Activated CD8-positive, alpha-beta T cell treated with anti-CD3 and anti-CD28 coated beads for 36 hours (primary cell): ENCODE data around the gene GOSR2. TPM values are rescaled to one million over a fixed set of nuclear protein-coding genes. Genes with fewer than 3 reads are reported as not detected.

ENCODE experiments used
- ATAC-seq: fragments of 200-7000 bp; cut with Tn5 transposase; one replicate; pipeline ENCODE4 v1.10.0; 2021; ENCODE audit warnings: mild to moderate bottlenecking, moderate library complexity
- CTCF ChIA-PET: fragments of 350-600 bp; sonication (Branson Sonifier 250); formaldehyde crosslinking; loops from one replicate; lab custom pipeline; 2021; ENCODE audit warnings: antibody characterized with exemption; lab: Charles Lee
- POLR2A ChIA-PET: fragments of 350-600 bp; sonication (Branson Sonifier 250); formaldehyde crosslinking; loops from one replicate; lab custom pipeline; 2021; ENCODE audit warnings: antibody characterized with exemption; lab: Charles Lee
- DNase-seq: peaks from one replicate; pipeline ENCODE4 v3.0.0-alpha.2; 2020
- H3K27ac Mint-ChIP-seq: one replicate; pipeline ENCODE4 v1.8.0; 2021; ENCODE audit warnings: mild to moderate bottlenecking, mixed read lengths
- H3K27me3 Mint-ChIP-seq: one replicate; pipeline ENCODE4 v1.8.0; 2021; ENCODE audit warnings: mixed read lengths
- H3K36me3 Mint-ChIP-seq: one replicate; pipeline ENCODE4 v1.8.0; 2021; ENCODE audit warnings: low read depth, mixed read lengths
- H3K4me1 Mint-ChIP-seq: one replicate; pipeline ENCODE4 v1.8.0; 2021; ENCODE audit warnings: low read depth, mixed read lengths
- H3K4me3 Mint-ChIP-seq: one replicate; pipeline ENCODE4 v1.8.0; 2021; ENCODE audit warnings: mild to moderate bottlenecking, moderate library complexity, mixed read lengths
- H3K9me3 Mint-ChIP-seq: one replicate; pipeline ENCODE4 v1.8.0; 2021; ENCODE audit warnings: mixed read lengths
- CTCF ChIP-seq: fragments of 200-600 bp; IDR thresholded peaks from one replicate; pipeline ENCODE4 v1.8.0; 2022; ENCODE audit warnings: antibody characterized with exemption, mild to moderate bottlenecking
- intact Hi-C: fragments of 100-400 bp; cut with micrococcal nuclease; formaldehyde crosslinking; loops from one replicate; pipeline ENCODE4 v1.10.0; 2022
- total RNA-seq, 2 experiments: library from RNA; stranded (reverse); gene quantifications; one replicate each; pipeline ENCODE4 v1.2.3, GENCODE V29; 2021

Gene GOSR2
- total RNA-seq, 2 experiments from 2014 or later = 44.8 to 50.0 TPM

GRCh38 chr17:46876353-46876887, 46.5 kb upstream of the GOSR2 start:
- CTCF ChIA-PET = interaction anchor here (1.0 to 1.7 kb wide), 3 partner anchors 8 to 41 kb away, joined by 3 to 4 read pairs (median 4); no protein-coding TSS in a partner anchor
- DNase-seq (peak; percentile 11), ATAC-seq (no peak)
- POLR2A ChIA-PET = interaction anchor here (1.4 kb wide), 1 partner anchor 13 kb away, joined by 3 read pairs; no protein-coding TSS in a partner anchor
- TF ChIP-seq CTCF = no peak
- intact Hi-C loops = no loop called here
- H3K4me3 Mint-ChIP-seq = no peak overlapping the region
- no peaks in the 10 kb centered on the region for H3K36me3 Mint-ChIP-seq
- no peak overlapping the region for H3K27ac Mint-ChIP-seq
- peaks cover 5% of the 10 kb centered on the region for H3K4me1 Mint-ChIP-seq
- no peaks in the 10 kb centered on the region for H3K27me3 Mint-ChIP-seq
- H3K9me3 Mint-ChIP-seq = no peaks in the 10 kb centered on the region

GRCh38 chr17:46876926-46877325, 46.0 kb upstream of the GOSR2 start:
- CTCF ChIA-PET = interaction anchor here (1.0 to 1.7 kb wide), 3 partner anchors 8 to 41 kb away, joined by 3 to 4 read pairs (median 4); no protein-coding TSS in a partner anchor
- peaks cover 5% of the 10 kb centered on the region for H3K4me1 Mint-ChIP-seq

GRCh38 chr17:46877466-46877865, 45.5 kb upstream of the GOSR2 start:
- no peak for TF ChIP-seq CTCF

More at GRCh38 chr17:46876926-46877325, 46.0 kb upstream of the GOSR2 start:
- intact Hi-C loops = no loop called here
- Mint-ChIP-seq H3K27ac (no peak overlapping the region), H3K9me3 (no peaks in the 10 kb centered on the region), H3K27me3 (no peaks in the 10 kb centered on the region), H3K36me3 (no peaks in the 10 kb centered on the region), H3K4me3 (no peak overlapping the region)
- POLR2A ChIA-PET = no interaction called here
- DNase-seq = no peak
- no peak for ATAC-seq
- TF ChIP-seq CTCF = no peak

GRCh38 chr17:46878055-46878454, 44.9 kb upstream of the GOSR2 start:
- Mint-ChIP-seq H3K36me3 (no peaks in the 10 kb centered on the region), H3K9me3 (no peaks in the 10 kb centered on the region), H3K4me3 (no peak overlapping the region), H3K27me3 (no peaks in the 10 kb centered on the region), H3K27ac (peak overlapping the region; percentile 13), H3K4me1 (peaks cover 5% of the 10 kb centered on the region)
- DNase-seq (no peak), ATAC-seq (no peak)
- ChIA-PET POLR2A (no interaction called here), CTCF (interaction anchor here (1.7 kb wide), 1 partner anchor 25 kb away, joined by 4 read pairs; no protein-coding TSS in a partner anchor)
- intact Hi-C loops = no loop called here
- no peak for TF ChIP-seq CTCF

More at GRCh38 chr17:46877466-46877865, 45.5 kb upstream of the GOSR2 start:
- H3K9me3 Mint-ChIP-seq = no peaks in the 10 kb centered on the region
- POLR2A ChIA-PET = no interaction called here
- H3K27ac Mint-ChIP-seq = peak overlapping the region; percentile 13
- H3K4me3 Mint-ChIP-seq = no peak overlapping the region
- CTCF ChIA-PET = interaction anchor here (1.7 kb wide), 2 partner anchors 24 to 42 kb away, joined by 4 read pairs; no protein-coding TSS in a partner anchor
- intact Hi-C loops = no loop called here
- H3K27me3 Mint-ChIP-seq = no peaks in the 10 kb centered on the region
- ATAC-seq (peak; percentile 74), DNase-seq (peak; percentile 51)
- H3K36me3 Mint-ChIP-seq = no peaks in the 10 kb centered on the region
- H3K4me1 Mint-ChIP-seq = peaks cover 5% of the 10 kb centered on the region

GRCh38 chr17:46879101-46879500, 43.9 kb upstream of the GOSR2 start:
- no peak for ATAC-seq
- no peaks in the 10 kb centered on the region for H3K27me3 Mint-ChIP-seq
- no peak overlapping the region for H3K4me3 Mint-ChIP-seq
- no peak overlapping the region for H3K27ac Mint-ChIP-seq
- H3K36me3 Mint-ChIP-seq = no peaks in the 10 kb centered on the region
- intact Hi-C loops = no loop called here
- ChIA-PET CTCF (no interaction called here), POLR2A (no interaction called here)
- TF ChIP-seq CTCF = no peak
- no peak for DNase-seq
- H3K4me1 Mint-ChIP-seq = peaks cover 5% of the 10 kb centered on the region
- H3K9me3 Mint-ChIP-seq = no peaks in the 10 kb centered on the region
